Lung (tissue), 12 donors: ENCODE data around the gene CPLANE2. TPM values are rescaled to one million over a fixed set of nuclear protein-coding genes. Genes with fewer than 3 reads are reported as not detected.

Experiments used
- ATAC-seq: fragments of 200-7000 bp; cut with Tn5 transposase; one replicate; pipeline ENCODE4 v1.9.1; 2020; ENCODE audit warnings: moderate number of reproducible peaks; ENCODE audit not compliant: insufficient read depth, low FRiP score
- DNase-seq, 3 donors: peaks; one replicate each; pipeline ENCODE4 v3.0.0-alpha.2; 2013 to 2017
- H3K27ac ChIP-seq, 2 donors: one replicate each; pipeline ENCODE4 v1.5.1; 2013; ENCODE audit warnings: mild to moderate bottlenecking in 2 of 2, moderate library complexity in 2 of 2, control low read depth in 1 of 2, inconsistent platforms in 1 of 2, low read depth in 1 of 2, low read length in 1 of 2
- H3K27me3 ChIP-seq, 3 donors: one replicate each; pipeline ENCODE4 v1.5.1; 2013; ENCODE audit warnings: low read length in 2 of 3; ENCODE audit not compliant: control insufficient read depth in 3 of 3, insufficient read depth in 3 of 3
- H3K36me3 ChIP-seq, 4 donors: one replicate each; pipeline ENCODE4 v1.5.1; 2013; ENCODE audit warnings: low read length in 4 of 4, mild to moderate bottlenecking in 1 of 4, moderate library complexity in 1 of 4; ENCODE audit not compliant: control insufficient read depth in 4 of 4, insufficient read depth in 4 of 4
- H3K4me1 ChIP-seq, 5 donors: one replicate each; pipeline ENCODE4 v1.5.1; 2013; ENCODE audit warnings: low read length in 5 of 5, mild to moderate bottlenecking in 2 of 5, moderate library complexity in 1 of 5; ENCODE audit not compliant: control insufficient read depth in 5 of 5, insufficient read depth in 5 of 5
- H3K4me3 ChIP-seq: one replicate; pipeline ENCODE4 v1.5.1; 2013; ENCODE audit warnings: mild to moderate bottlenecking, control low read depth, moderate library complexity
- H3K9ac ChIP-seq, 2 donors: one replicate each; pipeline ENCODE4 v1.5.1; 2013; ENCODE audit warnings: low read length in 2 of 2, control low read depth in 1 of 2; ENCODE audit not compliant: insufficient read depth in 1 of 2
- H3K9me3 ChIP-seq, 4 donors: one replicate each; pipeline ENCODE4 v1.5.1; 2013; ENCODE audit warnings: low read length in 3 of 4, mild to moderate bottlenecking in 1 of 4, moderate library complexity in 1 of 4; ENCODE audit not compliant: control insufficient read depth in 4 of 4, insufficient read depth in 3 of 4
- CTCF ChIP-seq: IDR thresholded peaks from 2 replicates; pipeline ENCODE4 v1.5.1; 2012; ENCODE audit warnings: mild to moderate bottlenecking; ENCODE audit errors: control extremely low read depth, extremely low read depth
- WGBS, 2 donors: extraction: QIAGEN DNeasy Blood & Tissue Kit; methylation state at CpG; one replicate each; pipeline ENCODE4 v1.1.7; 2013; 5-methylcytosine and 5-hydroxymethylcytosine counted together
- polyA plus RNA-seq, 2 donors: library from polyadenylated mRNA; stranded (reverse); fragments of 200-250 nt; gene quantifications; one replicate each; pipeline ENCODE4 v1.2.1, GENCODE V29; 2013
- total RNA-seq, 2 donors: library from RNA; depleted of rRNA in 1 of 2; stranded (reverse); fragments of >200 nt in 1 of 2; gene quantifications; one replicate each; pipeline ENCODE4 v1.2.1, GENCODE V29; 2014 to 2021
- donor health status: control.
- donor health status: control.
- donor health status: Bipolar disorder and iron deficiency.
- donor health status: healthy.
- donor health status: DM: yes; HTN: yes; CAD: no.

Gene CPLANE2
- total and polyA plus RNA-seq, 4 donors: 4.5 to 13.7 (median 5.6) TPM

- H3K4me1 ChIP-seq: peaks cover 0 to 17% (median 7%) of the 10 kb centered on the region in 5 donors
- H3K36me3 ChIP-seq: peaks cover 0 to 4% (median 0%) of the 10 kb centered on the region in 4 donors
- H3K4me3 ChIP-seq: no peak overlapping the region
- 95% methylated on average over 34 to 35 of the region's 35 CpGs for WGBS, 2 donors
- TF ChIP-seq CTCF: no peak
- no peak overlapping the region for H3K27ac ChIP-seq
- no peak for DNase-seq
- H3K27me3 ChIP-seq: peaks cover 0 to 26% (median 18%) of the 10 kb centered on the region in 3 donors
- H3K9ac ChIP-seq: no peak overlapping the region
- H3K9me3 ChIP-seq: peaks cover 0 to 1% (median 0%) of the 10 kb centered on the region in 4 donors
- no peak for ATAC-seq
These were observed 5.4 kb downstream of the CPLANE2 start for GRCh38 chr1:16231331-16232315.

DNA sequence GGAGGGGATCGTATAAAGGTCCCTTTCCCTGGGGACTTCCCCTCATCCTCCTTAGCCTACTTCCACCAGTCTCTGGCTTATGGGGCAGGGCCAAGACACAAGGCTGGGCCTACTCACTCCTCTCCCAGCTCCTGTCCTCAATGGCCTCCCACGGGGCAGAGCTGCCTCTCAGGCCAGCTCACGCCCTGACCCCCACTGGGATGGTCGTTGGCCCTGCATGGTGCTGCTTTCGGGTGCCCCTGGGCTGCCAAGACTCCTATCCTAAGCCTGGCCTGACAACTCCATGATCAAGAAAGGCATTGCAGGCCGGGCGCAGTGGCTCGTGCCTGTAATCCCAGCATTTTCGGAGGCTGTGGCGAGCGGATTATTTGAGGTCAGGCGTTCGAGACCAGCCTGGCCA is 6.2 kb downstream of the CPLANE2 start:
- Histone ChIP-seq H3K27ac (no peak overlapping the region), H3K4me3 (no peak overlapping the region), H3K36me3 (peaks cover 0 to 4% (median 0%) of the 10 kb centered on the region in 4 donors), H3K27me3 (peaks cover 0 to 31% (median 26%) of the 10 kb centered on the region in 3 donors), H3K9ac (no peak overlapping the region), H3K4me1 (peaks cover 0 to 12% (median 0%) of the 10 kb centered on the region in 5 donors), H3K9me3 (peaks cover 0 to 5% (median 0%) of the 10 kb centered on the region in 4 donors)
- DNase-seq (no peak), ATAC-seq (no peak)
- TF ChIP-seq CTCF: no peak
- WGBS, 2 donors: 89 to 91% methylated on average over 13 of the region's 13 CpGs

DNA sequence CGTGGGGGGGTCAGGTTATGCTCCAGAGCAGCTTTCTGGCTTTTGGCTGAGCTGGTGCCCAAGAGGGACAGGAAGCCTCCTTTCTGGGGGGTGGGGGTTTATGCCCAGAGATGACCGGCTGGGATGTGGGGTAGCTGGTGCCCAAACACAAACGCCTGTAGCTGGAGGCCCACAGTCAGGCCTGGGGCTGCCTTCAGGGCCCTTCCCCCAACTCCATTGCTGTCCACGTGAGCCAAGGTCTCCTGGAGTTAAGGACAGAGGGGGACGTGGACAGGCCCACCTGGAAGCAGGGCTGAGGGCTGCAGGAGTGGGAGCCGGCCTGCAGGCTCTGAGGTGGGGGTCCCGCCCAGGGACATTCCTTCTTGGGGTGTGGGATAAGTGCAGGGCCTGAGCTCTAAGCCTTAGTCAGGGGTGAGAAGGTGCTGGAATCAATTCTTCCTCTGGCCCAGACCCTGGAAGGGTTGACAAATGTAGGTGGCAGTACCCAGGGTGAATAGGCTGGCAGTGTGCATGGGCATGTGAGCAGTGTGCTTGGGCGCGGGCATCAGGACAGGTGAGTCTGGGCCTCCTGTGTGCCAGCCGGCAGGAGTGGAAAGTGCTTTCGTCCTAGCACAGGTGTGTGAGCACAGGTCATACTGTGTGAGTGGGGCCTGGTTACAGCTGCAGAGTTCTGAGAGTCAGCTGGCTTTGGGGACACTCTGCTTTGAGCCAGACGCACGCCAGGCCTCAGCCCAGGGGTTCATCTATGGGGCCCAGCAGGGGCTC is 6.8 kb downstream of the CPLANE2 start:
- WGBS, 2 donors: 84 to 86% methylated on average over 13 of the region's 13 CpGs
- DNase-seq: no peak

More for the DNA sequence above, 6.8 kb downstream of the CPLANE2 start:
- H3K36me3 ChIP-seq: peaks cover 0 to 4% (median 0%) of the 10 kb centered on the region in 4 donors
- H3K27me3 ChIP-seq: peaks cover 0 to 31% (median 27%) of the 10 kb centered on the region in 3 donors
- no peak for TF ChIP-seq CTCF
- no peak overlapping the region for H3K9ac ChIP-seq
- no peak for ATAC-seq
- H3K27ac ChIP-seq: no peak overlapping the region
- H3K4me3 ChIP-seq: no peak overlapping the region
- peaks cover 0 to 12% (median 0%) of the 10 kb centered on the region in 5 donors for H3K4me1 ChIP-seq
- H3K9me3 ChIP-seq: peaks cover 0 to 5% (median 0%) of the 10 kb centered on the region in 4 donors
